Stimulated activated CD4-positive, alpha-beta T cell treated with anti-CD3 and anti-CD28 coated beads, Interleukin-12 subunit alpha, Interleukin-12 subunit beta, amount 100 ng/mL, for 4 hours (primary cell): ENCODE results near the gene GPX5.

Experiments
- DNase-seq: peaks from one replicate; pipeline ENCODE4 v3.0.0-alpha.2; 2020

GPX5 gene

GRCh38 chr6:28563430-28564095, 37.9 kb downstream of the GPX5 start:
- no peak for DNase-seq

- DNase-seq, result no peak
These were observed 40.3 kb downstream of the GPX5 start for GRCh38 chr6:28565823-28566526.

GRCh38 chr6:28566527-28567252, 41.0 kb downstream of the GPX5 start:
- no peak for DNase-seq

- no peak for DNase-seq
These were observed 41.8 kb downstream of the GPX5 start for GRCh38 chr6:28567506-28567905.

GRCh38 chr6:28568515-28569108, 42.9 kb downstream of the GPX5 start:
- no peak for DNase-seq

- no peak for DNase-seq
These were observed 44.1 kb downstream of the GPX5 start for GRCh38 chr6:28569748-28570147.

GRCh38 chr6:28580475-28580874, 54.8 kb downstream of the GPX5 start:
- no peak for DNase-seq

GRCh38 chr6:28583463-28583862, 57.8 kb downstream of the GPX5 start:
- DNase-seq, result no peak
